Stimulated activated memory B cell treated with anti-CD40 and anti-IgM and Interleukin-4, amounts not matched to agents 10 μg/mL and 1 μg/mL and 100 μg/mL, for 72 hours (primary cell): Measurements from ENCODE around the gene KLRC4.
"Not testable (repeated sequence)": the region's sequence is repeated elsewhere in the genome, so short reads cannot be mapped to it uniquely, and the experiment has no call there.

Experiments
- ATAC-seq: fragments of 150-1000 bp; cut with Tn5 transposase; 2 replicates; pipeline ENCODE4 v1.10.0; 2021
- H3K27ac Mint-ChIP-seq: one replicate; pipeline ENCODE4 v1.8.0; 2022; ENCODE audit warnings: mild to moderate bottlenecking, mixed read lengths
- H3K27me3 Mint-ChIP-seq: one replicate; pipeline ENCODE4 v1.8.0; 2022; ENCODE audit warnings: mixed read lengths
- H3K36me3 Mint-ChIP-seq: one replicate; pipeline ENCODE4 v1.8.0; 2022; ENCODE audit warnings: mixed read lengths
- H3K4me1 Mint-ChIP-seq: one replicate; pipeline ENCODE4 v1.8.0; 2022; ENCODE audit warnings: mixed read lengths
- H3K4me3 Mint-ChIP-seq: one replicate; pipeline ENCODE4 v1.8.0; 2022; ENCODE audit warnings: mild to moderate bottlenecking, moderate library complexity, mixed read lengths
- H3K9me3 Mint-ChIP-seq: one replicate; pipeline ENCODE4 v1.8.0; 2022; ENCODE audit warnings: mixed read lengths

Gene KLRC4

DNA sequence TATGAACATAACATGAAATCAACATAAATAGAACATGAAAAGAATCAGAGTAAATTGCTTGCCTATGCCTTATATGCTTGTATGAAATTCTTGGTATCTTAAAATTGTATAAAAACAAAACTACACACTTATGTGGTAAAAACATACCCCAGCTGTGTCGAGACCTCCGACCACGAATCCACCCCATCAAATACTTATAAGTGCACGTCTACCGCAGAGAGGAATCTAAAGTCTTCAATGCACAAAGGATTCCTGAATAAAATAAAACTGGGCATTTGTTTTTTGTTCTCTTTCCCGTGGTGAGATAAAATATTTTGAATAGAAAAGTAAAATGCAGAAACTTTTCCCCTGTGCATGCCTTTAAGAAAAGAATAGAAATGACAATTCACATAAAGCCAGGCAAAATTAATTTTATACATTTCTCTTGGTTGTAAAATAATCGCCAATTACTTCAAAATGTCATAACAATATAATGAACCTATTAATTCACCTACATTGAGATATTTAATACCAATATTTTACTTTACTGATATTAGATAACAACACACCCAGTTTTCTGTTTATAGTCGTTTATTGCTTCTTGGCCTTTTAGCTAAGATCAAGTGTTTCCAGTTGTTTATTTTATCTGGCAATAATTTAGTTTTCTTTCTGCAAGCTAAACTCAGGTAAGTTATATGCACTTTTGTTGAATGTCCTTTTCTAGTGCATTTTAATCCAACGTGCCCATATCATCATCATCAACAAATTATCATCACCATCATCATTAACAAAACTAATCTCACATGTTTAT is 20.7 kb downstream of the KLRC4 start:
- Mint-ChIP-seq H3K4me3 (peak overlapping the region; percentile 68), H3K27ac (peak overlapping the region; percentile 77), H3K36me3 (no peaks in the 10 kb centered on the region)

DNA sequence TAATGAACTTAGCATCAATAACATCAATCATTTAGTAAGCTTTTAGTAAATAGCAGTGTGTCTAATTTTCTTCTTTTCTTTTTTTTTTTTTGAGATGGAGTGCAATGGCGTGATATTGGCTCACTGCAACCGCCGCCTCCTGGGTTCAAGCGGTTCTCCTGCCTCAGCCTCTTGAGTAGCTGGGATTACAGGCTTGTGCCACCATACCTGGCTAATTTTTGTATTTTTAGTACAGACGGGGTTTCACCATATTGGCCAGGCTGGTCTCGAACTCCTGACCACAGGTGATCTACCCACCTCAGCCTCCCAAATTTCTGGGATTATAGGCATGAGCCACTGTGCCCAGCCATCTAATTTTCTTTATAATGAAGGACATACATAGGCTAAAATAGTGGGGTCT is 22.1 kb downstream of the KLRC4 start:
- peak overlapping the region; percentile 37 for H3K27ac Mint-ChIP-seq
- H3K4me3 Mint-ChIP-seq, H3K36me3 Mint-ChIP-seq: not testable (repeated sequence)

More for the DNA sequence above, 20.7 kb downstream of the KLRC4 start:
- H3K27me3 Mint-ChIP-seq = peaks cover 11% of the 10 kb centered on the region
- ATAC-seq = no peak
- H3K4me1 Mint-ChIP-seq = peaks cover 12% of the 10 kb centered on the region
- H3K9me3 Mint-ChIP-seq = peaks cover 5% of the 10 kb centered on the region

DNA sequence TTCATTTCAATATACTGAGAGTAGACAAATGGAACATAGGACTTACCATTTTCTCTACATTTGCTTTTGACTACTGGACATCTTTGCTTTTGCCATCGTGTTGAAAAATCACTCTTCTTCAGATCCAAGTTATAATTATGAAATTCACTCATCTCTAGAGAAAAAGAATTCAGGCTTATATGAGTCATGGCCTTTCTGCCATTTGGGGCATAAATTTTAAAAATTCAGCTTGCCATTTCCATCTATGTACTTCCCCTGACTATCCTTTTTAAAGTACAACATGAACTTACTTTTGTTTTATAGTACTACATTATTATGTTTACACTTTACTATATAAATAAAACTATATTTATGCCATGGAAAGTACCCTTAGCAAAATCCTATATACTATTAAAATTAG is 22.7 kb downstream of the KLRC4 start:
- peaks cover 7% of the 10 kb centered on the region for H3K4me1 Mint-ChIP-seq
- H3K36me3 Mint-ChIP-seq = no peaks in the 10 kb centered on the region
- ATAC-seq = no peak
- H3K27ac Mint-ChIP-seq = peak overlapping the region; percentile 37
- H3K4me3 Mint-ChIP-seq = no peak overlapping the region
- H3K9me3 Mint-ChIP-seq = peaks cover 5% of the 10 kb centered on the region
- H3K27me3 Mint-ChIP-seq = peaks cover 12% of the 10 kb centered on the region

More for the DNA sequence above, 22.1 kb downstream of the KLRC4 start:
- H3K27me3 Mint-ChIP-seq = peaks cover 11% of the 10 kb centered on the region
- H3K9me3 Mint-ChIP-seq, ATAC-seq, H3K4me1 Mint-ChIP-seq: not testable (repeated sequence)

DNA sequence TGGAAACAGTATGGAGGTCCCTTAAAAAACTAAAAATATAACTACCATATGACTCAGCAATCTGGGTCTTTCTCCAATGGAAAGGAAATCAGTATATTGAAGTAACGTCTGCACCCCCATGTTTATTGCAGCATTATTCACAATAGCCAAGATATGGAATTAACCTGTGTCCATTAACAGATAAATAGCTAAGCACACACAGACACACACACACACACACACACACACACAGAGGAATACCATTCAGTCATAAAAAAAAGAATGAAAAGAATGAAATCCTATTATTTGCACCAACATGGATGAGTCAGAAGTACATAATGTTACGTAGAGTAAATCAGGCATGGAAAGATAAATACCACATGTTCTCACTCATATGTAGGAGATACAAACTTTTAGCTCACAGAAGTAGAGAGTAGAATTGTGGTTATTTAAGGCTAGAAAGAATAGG is 24.4 kb downstream of the KLRC4 start:
- H3K36me3 Mint-ChIP-seq = peaks cover 9% of the 10 kb centered on the region
- H3K9me3 Mint-ChIP-seq = peaks cover 5% of the 10 kb centered on the region
- peaks cover 29% of the 10 kb centered on the region for H3K27me3 Mint-ChIP-seq
- H3K4me1 Mint-ChIP-seq = peaks cover 5% of the 10 kb centered on the region
- no peak overlapping the region for H3K27ac Mint-ChIP-seq
- ATAC-seq = no peak
- peak overlapping the region; percentile 0 for H3K4me3 Mint-ChIP-seq

DNA sequence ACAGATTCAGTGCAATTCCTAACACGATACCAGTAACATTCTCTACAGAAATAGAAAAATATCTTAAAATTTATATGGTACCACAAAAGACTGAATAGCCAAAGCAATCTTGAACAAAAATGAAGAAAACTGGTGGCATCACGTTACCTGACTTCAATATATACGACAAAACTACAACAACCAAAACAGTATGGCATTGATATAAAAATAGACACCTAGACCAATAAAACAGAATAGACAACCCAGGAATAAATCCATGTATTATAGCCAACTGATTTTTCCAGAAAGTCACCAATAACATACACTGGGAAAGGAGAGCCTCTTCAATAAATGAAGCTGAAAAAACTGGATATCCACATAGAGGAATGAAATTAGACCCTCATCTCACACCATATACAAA is 25.4 kb downstream of the KLRC4 start:
- H3K4me1 Mint-ChIP-seq = no peaks in the 10 kb centered on the region
- no peak for ATAC-seq
- no peak overlapping the region for H3K27ac Mint-ChIP-seq
- H3K9me3 Mint-ChIP-seq = peaks cover 5% of the 10 kb centered on the region
- H3K36me3 Mint-ChIP-seq = peaks cover 9% of the 10 kb centered on the region
- peak overlapping the region; percentile 13 for H3K4me3 Mint-ChIP-seq
- H3K27me3 Mint-ChIP-seq = peaks cover 31% of the 10 kb centered on the region

DNA sequence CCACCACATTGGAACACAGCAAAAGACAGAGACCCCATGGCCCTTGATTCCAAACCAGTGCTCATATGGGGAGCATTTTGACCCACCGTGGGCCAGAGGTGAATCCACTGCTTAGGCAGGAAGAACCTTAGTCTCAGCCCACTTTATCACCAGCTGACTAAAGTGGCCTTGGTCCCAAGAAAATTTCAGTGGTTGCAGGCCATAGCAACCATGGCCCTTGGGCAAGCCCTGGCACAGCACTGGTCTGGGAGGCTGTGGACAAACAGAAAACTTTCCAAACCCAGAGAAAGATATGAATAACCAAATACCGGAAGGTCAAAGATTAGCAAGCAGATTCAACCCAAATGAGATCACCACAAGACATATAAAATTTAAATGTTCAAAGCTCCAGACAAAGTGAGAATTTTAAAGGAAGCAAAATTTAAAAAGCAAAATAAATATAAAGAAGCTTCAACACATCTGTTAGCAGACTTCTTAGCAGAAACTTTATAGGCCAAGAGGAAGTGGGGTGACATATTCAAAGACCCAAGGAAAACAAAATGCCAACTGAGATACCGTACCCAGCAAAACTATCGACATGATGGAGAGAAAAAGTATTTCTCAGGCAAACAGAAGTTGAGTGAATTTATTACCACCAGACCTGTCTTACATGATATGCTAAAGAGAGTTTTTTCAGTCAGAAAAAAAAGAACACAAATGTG is 27.5 kb downstream of the KLRC4 start:
- Mint-ChIP-seq H3K27me3 (peaks cover 31% of the 10 kb centered on the region), H3K4me3 (no peak overlapping the region), H3K36me3 (peaks cover 9% of the 10 kb centered on the region), H3K4me1 (no peaks in the 10 kb centered on the region), H3K27ac (no peak overlapping the region), H3K9me3 (peaks cover 5% of the 10 kb centered on the region)
- ATAC-seq = no peak

DNA sequence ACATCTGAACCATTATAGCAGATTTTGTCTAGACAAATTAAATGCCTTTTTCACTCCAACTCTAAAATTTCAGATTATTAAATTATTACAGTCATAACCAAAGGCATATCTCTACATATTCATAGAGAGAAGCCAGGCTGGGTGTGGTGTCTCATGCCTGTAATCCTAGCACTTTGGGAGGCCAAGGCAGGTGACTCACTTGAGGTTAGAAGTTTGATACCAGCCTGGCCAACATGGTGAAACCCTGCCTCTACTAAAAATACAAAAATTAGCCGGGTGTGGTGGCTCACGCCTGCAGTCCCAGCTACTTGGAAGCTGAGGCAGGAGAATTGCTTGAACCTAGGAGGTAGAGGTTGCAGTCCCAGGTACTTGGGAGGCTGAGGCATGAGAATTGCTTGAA is 30.8 kb downstream of the KLRC4 start:
- not testable (repeated sequence) for H3K9me3 Mint-ChIP-seq, H3K4me1 Mint-ChIP-seq, ATAC-seq, H3K27ac Mint-ChIP-seq, H3K4me3 Mint-ChIP-seq
- H3K36me3 Mint-ChIP-seq = peaks cover 14% of the 10 kb centered on the region
- peaks cover 20% of the 10 kb centered on the region for H3K27me3 Mint-ChIP-seq

DNA sequence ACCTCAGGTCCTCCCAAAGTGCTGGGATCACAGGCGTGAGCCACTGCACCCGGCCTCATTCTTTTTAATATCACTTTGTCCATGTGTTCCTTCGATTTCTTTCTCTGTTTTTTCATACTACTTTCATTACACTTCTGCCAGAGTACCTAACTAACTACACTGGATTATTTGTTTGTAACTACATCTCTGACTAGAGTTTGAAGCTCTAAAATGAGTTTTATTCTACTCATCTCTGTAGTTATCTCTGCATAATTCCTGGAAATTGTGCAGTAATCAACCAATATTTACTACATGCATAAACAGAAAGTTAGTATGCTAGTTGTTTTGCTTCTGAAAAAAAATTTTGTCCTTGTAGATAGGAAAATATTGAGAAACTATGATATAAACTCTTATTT is 34.9 kb downstream of the KLRC4 start:
- no peak for ATAC-seq
- H3K4me1 Mint-ChIP-seq = peaks cover 16% of the 10 kb centered on the region
- H3K27ac Mint-ChIP-seq = no peak overlapping the region
- no peak overlapping the region for H3K4me3 Mint-ChIP-seq
- no peaks in the 10 kb centered on the region for H3K27me3 Mint-ChIP-seq
- no peaks in the 10 kb centered on the region for H3K9me3 Mint-ChIP-seq
- H3K36me3 Mint-ChIP-seq = peaks cover 5% of the 10 kb centered on the region

DNA sequence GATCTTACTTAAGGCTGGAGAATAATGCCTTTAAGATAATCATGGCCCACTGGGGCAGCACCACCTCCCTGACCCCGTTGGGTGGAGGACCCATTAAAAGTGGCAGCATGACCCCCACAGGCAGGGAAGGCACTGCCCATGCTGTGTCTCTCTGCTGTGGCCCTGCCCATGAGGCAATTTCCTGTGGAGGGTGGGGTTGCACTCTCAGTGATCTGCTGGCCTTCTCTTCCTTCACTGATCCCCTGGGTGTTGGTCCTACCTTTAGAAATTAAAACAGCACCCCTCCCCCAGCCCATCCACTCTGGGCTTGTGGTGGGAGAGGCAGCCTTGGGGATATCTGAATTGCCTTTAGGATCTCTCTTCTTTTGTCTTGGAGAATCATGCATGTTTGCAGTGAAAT is 37.0 kb downstream of the KLRC4 start:
- no peak overlapping the region for H3K27ac Mint-ChIP-seq
- H3K27me3 Mint-ChIP-seq = no peaks in the 10 kb centered on the region
- H3K4me1 Mint-ChIP-seq = peaks cover 16% of the 10 kb centered on the region
- peaks cover 16% of the 10 kb centered on the region for H3K36me3 Mint-ChIP-seq
- H3K9me3 Mint-ChIP-seq = no peaks in the 10 kb centered on the region
- ATAC-seq = peak; percentile 24
- H3K4me3 Mint-ChIP-seq = no peak overlapping the region

DNA sequence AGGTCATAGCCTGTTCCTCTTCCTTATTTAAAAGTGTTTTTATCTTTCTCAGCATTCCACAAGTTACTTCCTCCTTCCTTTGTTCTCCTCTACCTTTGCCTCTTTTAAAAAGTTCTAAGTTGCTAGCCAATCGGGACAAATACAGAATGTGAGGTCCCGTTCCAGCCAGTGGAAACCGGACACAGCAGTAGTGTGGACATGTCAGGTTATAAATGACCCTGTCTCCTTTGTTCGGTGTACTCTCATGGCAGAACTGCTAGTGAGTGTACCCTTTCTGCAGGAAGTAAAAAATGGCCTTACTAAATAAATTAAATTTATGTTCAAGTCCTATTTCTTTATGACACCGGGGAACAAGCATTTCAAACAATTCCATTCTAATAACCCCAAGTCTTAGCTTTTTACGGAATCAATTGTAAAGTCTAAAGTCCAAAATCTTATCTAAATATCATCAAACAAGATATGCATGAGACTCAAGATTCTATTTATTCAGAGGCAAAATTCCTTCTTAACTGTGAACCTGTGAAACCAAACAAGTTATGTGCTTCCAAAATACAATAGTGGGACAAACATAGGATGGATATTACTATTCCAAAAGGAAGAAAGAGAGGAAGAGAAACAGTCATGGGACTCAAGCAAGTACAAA is 37.5 kb downstream of the KLRC4 start:
- not testable (repeated sequence) for H3K27ac Mint-ChIP-seq, H3K4me3 Mint-ChIP-seq, H3K9me3 Mint-ChIP-seq, H3K27me3 Mint-ChIP-seq, ATAC-seq
- H3K36me3 Mint-ChIP-seq = peaks cover 16% of the 10 kb centered on the region
- H3K4me1 Mint-ChIP-seq = peaks cover 16% of the 10 kb centered on the region

DNA sequence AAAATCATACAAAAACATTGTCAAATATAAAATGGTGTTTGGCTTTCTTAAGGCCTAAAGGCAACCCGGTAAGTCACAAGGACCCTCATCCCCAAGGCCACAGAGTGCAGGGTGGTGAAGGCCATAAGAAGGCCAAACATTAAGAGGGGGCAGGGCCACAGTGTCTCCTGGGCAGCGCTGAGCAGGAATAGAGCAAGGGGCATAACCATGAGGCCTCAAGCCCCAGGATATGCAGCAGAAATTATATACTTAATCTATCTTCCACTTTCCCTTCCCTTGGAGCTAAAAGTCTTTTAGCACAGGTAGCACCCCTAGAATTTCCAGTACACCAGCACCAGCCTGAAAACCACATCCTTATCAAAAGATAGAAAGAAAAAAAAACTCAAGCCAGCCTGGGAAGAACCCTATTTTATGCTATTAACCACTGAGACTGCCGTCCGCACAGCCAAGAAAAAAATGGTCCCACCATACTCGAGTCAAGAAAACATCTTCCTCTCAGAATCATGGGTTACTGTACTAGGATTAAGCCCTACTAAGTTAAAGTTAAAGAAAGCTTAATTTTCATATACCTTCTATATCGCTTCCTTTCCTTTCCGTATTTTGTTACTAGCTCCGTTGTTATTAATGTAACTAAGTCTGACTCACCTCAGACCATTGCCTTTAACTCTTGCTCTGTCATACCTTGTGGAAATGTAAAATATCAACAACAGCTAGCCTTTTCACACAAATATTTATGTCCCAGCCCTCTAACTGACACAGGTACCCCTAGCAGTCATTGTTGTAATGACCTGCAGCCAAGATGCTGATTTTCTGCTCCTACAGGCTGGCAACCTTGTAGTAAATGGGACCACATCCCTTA is 39.8 kb downstream of the KLRC4 start:
- peaks cover 11% of the 10 kb centered on the region for H3K36me3 Mint-ChIP-seq
- no peak overlapping the region for H3K4me3 Mint-ChIP-seq
- ATAC-seq = no peak
- H3K27me3 Mint-ChIP-seq = no peaks in the 10 kb centered on the region
- peaks cover 16% of the 10 kb centered on the region for H3K4me1 Mint-ChIP-seq
- H3K9me3 Mint-ChIP-seq = no peaks in the 10 kb centered on the region
- H3K27ac Mint-ChIP-seq = no peak overlapping the region

DNA sequence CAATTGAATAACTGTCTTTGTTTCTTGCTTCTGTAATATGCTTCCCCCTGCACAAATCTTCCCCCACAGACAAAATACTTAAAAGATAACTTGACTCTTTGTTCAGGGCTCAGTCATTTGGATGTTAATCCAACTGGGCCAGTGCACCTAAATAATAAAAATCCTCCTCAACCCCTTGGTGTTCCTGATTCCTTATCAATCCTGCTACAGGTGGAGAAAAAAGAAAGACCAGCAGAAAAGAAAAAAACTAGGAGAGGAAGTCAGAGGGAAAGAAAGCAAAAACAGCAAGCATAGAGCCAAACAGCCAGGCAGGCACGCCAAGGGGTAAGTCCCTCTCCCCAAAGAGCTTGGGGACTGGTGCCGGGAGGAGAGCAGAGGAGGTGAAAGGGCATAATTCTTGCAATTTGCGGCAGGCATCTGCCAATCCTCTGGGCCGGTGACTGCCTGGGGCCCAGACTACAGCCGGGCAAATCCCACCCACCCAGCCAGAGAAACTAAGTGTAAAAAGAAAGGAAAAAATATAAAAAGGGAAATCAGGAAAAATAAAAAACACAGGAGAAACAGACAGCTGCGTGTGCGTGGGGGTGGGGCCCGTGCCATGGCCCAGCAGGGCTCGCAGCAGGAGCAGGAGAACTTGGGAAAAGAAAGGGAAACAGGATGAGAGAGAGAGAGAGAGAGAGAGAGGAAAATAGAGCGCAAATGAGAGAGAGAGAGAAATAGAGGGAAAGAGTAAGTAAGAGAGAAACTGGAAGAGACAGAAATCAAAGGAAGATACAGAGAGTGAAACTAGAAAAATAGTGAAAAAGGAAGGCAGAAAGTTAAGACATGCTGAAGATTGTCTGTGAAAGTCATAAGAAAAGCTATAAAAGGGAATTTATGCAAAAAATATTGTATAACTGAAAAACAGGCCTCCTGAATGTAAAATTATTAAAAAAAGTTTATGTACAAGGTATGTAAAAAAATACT is 41.1 kb downstream of the KLRC4 start:
- no peaks in the 10 kb centered on the region for H3K9me3 Mint-ChIP-seq
- no peak for ATAC-seq
- no peaks in the 10 kb centered on the region for H3K27me3 Mint-ChIP-seq
- H3K4me1 Mint-ChIP-seq = peaks cover 16% of the 10 kb centered on the region
- no peak overlapping the region for H3K4me3 Mint-ChIP-seq
- H3K36me3 Mint-ChIP-seq = peaks cover 11% of the 10 kb centered on the region
- no peak overlapping the region for H3K27ac Mint-ChIP-seq

DNA sequence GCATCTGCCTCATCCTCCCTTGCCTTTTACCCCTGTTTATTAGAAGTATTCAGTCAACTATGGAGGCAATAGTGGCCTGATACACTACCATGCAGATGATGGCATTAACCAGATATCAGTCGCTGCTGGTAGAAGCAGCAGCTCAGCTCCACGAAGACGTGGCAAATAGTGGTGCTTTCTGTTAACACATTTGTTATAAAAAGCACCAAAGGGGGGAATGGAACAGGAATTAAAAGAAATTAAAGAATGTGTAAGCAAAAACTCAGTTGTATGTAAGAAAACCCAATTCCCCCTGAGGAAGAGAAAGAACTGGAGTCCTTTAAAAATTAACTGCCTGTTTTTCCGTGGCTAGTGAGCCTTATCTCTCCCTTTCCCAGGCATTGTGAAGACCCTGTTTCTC is 41.8 kb downstream of the KLRC4 start:
- not testable (repeated sequence) for H3K27ac Mint-ChIP-seq, H3K4me3 Mint-ChIP-seq, ATAC-seq, H3K27me3 Mint-ChIP-seq, H3K9me3 Mint-ChIP-seq
- peaks cover 12% of the 10 kb centered on the region for H3K4me1 Mint-ChIP-seq
- peaks cover 11% of the 10 kb centered on the region for H3K36me3 Mint-ChIP-seq

DNA sequence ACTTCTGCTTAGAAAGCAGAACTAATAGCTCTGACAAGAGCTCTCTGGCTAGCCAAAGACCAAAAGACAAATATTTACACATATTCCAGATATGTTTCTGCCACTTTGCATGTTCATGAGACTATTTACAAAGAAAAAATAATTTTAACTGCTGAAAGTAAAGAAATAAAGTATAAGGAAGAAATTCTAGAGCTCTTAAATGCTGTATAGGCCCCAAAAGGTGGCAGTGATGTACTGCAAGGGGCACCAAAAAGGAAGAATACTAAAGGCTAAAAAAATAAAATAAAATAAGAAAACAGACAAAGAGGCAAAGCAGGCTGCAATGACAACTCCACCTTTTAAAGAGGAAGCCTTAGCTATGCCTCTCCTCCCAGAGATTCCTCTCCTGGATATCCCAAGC is 42.7 kb downstream of the KLRC4 start:
- Mint-ChIP-seq H3K4me1 (peaks cover 3% of the 10 kb centered on the region), H3K36me3 (peaks cover 11% of the 10 kb centered on the region), H3K4me3 (no peak overlapping the region), H3K27me3 (no peaks in the 10 kb centered on the region), H3K27ac (no peak overlapping the region), H3K9me3 (no peaks in the 10 kb centered on the region)
- no peak for ATAC-seq
